SW 1271 (cell line): ENCODE measurements around the gene MFSD11.
"Not testable (repeated sequence)": the region's sequence is repeated elsewhere in the genome, so short reads cannot be mapped to it uniquely, and the experiment has no call there.

Experiments used
- DNase-seq, 2 experiments: peaks; one replicate each; lab custom pipeline; 2025; lab: John Stamatoyannopoulos, UW

Gene MFSD11

DNA sequence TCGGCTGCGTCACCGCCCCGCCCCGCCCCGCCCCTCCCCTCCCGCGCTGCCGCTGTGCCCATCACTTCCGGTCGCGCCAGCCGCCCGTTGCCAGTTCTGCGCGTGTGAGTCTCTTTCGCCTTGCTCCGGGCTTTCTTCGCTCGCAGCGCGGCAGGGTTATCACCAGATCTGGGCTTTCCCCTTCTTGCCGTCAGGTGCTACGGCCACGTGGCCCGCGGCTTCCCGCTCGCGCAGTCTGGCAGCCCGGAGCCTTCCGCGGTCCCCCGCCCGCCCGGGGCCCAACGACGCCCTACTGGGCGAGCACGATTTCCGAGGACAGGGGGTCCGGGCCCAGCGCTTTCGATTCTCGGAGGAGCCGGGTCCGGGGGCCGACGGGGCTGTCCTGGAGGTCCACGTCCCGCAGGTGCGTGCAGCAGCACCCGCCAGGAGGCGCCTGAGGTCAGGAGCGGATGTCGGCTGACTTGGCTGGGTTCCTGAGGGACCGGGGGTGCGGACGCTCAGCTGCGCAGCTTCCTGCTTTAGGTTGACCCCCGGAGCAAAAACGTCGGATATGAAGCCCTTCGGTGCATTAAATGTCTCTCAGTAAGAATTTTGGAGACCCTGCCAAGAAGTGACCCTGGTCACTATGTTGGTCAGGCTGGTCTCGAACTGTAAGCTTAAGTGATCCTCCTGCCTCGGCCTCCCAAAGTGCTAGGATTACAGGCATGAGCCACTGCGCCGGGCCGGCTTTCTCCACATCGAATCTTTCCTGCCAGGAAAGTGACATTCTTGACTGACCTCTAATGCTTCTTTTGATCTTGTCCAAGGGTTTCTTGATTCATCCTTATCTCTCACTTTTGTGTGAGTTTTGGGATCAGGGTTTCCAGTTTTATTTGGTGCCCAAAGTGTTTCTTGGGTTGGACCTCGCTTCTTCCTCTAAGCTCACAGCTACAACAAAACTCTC, 10.9 kb upstream of the MFSD11 start, which contains the start of gene METTL23:
Gene METTL23 (plus strand): TSS at position 64 of the 943 bp plus-strand sequence. CDS start 2,872 bp downstream, outside the sequence.
- peak in 1 of 2 experiments; percentile 44 for DNase-seq

DNA sequence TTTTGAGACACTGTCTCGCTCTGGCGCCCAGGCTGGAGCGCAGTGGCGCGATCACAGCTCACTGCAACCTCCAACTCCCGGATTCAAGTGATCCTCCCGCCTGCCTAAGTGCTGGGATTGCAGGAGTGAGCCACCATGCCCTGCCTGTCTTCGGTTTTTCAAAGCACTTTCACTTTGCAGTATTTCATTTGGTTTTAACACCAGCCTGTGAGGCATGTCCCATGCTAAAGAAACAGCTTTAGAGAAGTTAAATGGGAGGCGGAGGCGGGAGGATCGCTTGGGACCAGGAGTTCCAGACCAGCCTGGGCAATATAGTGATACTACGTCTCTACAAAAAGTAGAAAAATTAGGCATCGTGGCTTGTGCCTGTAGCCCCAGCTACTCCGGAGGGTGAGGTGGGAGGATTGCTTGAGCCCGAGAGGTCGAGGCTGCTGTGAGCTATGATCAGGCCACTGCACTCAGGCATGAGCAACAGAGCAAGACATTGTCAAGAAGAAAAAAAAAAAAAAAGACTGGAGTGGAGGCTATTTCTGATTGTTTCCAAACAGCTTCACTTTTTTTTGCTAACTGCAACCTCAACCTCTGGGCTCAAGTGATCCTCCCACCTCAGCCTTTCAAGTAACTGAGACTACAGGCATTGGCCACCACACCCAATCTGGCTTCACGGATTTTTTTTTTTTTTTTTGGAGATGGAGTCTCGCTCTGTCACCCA, 10.0 kb upstream of the MFSD11 start:
- DNase-seq: no peak

DNA sequence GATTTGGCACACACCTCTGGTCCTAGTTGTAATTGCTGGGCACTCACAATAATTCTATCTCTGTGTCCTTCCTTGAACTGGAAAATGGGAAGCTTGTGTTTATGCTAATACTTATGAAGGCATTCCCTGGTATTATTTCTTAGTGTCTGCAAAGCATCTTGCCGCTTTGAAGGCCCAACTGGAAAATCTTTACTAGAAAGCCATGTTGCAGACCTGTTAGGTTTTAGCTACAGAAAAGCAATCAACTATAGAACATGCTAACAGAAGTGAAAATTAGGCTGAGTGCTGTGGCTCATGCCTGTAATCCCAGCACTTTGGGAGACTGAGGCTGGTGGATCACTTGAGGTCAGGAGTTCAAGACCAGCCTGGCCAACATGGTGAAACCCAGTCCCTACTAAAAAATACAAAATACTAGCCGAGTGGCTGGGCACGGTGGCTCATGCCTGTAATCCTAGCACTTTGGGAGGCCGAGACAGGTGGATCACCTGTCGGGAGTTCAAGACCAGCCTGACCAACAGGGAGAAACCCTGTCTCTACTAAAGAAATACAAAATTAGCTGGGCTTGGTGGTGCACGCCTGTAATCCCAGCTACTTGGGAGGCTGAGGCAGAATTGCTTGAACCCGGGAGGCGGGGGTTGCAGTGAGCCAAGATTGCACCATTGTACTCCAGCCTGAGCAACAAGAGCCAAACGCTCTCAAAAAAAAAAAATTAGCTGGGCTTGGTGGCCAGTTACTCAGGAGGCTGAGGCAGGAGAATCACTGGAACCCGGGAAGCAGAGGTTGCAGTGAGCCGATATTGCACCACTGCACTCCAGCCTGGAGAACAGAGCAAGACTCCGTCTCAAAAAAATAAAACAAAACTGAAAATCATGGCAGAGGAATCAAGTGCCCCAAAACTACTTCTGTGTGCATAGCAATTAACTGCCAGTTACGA, 5.9 kb upstream of the MFSD11 start:
- DNase-seq: not testable (repeated sequence)

DNA sequence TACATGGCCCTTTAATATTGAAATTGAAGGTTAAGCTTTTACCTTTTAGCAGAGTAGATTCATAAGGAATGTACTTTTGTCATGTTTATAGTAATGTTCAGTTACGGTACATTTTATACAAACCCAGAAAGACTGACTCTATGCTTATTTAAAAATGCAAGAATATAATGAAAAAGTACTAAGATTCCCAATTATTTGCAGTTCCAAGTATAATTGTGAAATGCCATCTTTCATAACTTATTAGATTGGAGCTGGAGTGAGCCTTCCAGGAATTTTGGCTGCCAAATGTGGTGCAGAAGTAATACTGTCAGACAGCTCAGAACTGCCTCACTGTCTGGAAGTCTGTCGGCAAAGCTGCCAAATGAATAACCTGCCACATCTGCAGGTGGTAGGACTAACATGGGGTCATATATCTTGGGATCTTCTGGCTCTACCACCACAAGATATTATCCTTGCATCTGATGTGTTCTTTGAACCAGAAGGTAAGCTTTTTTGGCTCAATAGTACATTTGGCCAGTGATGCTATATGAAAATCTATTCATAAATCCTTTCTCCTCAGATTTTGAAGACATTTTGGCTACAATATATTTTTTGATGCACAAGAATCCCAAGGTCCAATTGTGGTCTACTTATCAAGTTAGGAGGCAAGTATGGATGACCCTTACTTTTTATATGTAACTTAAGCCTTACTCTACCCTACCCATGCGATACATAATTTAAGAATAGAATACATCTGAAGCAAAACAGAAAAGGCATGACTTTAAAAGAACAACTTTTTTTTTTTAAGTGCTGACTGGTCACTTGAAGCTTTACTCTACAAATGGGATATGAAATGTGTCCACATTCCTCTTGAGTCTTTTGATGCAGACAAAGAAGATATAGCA, 4.9 kb upstream of the MFSD11 start:
- DNase-seq: no peak

DNA sequence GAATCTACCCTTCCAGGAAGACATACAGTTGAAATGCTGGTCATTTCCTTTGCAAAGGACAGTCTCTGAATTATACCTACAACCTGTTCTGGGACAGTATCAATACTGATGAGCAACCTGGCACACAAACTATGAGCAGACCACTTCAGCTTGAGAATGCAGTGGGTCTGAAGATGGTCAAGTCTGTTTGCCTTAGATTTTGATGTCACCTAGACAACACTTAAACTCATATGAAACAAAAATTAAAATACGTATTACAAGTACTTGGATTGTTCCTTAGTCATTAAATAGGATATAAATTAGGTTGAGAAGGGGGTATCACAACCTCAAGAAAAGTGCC, 4.3 kb upstream of the MFSD11 start:
- DNase-seq: no peak

DNA sequence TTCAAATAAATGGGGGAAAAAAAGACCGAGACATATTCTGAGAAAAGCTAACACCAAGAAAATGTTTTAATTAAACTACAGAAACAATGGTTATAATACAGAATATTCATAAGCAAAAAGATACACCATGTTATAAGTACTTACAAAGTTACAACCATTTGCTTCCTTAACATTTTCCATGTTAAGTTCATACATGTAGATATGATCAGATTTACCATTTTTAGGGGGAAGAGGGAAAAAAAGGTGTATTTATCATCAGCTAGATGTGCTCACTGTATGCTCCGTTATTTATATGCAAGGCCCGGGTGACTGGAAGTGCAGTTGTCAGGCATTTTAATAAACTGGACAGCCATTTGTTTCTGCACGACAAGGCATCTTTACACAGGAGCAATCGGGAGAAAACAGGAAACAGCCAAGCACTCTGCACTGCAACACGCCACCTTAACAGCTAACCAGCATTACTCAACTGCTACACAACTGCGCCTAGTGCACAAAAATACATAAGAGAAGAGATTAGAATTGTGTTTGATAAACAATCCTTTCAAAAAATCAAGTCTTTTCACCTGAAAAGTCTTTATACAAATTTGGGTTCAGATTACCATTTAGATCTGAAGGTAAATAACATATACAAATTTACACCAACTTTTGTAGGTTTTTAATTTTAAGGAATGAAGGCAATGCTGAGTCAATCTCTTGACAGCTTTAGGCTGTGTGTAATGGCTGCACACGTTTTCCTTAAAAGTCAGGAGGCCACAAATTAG, 3.7 kb upstream of the MFSD11 start:
- peak in 1 of 2 experiments; percentile 43 for DNase-seq

DNA sequence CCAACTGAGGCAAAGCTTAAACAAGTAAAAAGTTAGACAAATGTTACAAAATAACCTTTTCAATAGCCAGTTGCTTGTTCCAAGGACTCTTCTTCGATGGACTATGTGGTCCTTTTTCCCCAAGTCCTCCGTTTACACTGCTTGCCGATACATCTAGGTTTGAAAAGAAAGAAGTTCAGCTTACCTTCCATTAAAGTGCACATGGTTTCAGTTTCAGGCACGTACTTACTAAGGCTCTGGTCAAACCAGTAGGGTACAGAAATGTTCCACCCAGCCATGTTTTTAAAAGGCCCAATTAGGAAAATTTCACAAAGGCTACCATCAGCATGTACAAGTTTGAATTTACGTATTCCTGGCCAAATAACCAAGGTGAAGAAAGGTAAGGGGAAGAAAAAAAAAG, 2.9 kb upstream of the MFSD11 start:
- DNase-seq: peak in 1 of 2 experiments; percentile 49

DNA sequence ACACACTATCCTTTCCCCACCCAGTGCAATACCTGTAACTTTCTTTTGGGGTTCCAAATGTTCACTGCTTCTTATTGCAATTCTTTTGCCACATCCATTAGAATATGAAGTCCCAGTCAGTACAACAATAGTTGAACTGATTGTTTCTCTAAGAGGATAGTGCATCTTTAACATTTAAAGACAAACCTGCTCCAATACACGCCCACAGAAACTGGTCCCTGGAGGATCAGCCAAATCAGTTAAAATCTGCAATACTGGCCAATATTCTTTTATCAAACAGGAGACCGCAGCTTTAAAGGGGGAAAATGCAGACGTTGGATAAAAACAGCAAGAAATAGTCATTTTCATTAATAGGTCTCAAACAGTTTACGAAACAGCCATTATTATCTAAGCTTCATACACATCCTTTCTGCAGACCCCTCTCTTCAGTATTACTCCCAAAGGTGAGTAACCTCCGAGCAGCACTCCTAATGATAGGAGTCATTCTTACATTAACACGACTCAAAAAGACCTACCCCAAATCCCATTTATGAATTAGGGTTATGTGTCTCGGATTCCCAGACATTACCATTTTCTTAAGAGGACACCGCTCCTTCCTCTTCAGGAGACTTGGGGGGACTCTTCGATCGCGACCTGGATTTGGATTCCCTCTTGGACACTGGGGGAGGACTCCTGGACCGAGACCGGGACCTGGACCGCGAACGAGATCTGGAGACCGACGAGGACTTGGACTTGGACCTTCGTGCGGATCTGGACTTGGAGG, 2.2 kb upstream of the MFSD11 start:
- DNase-seq: peak in 1 of 2 experiments; percentile 29

DNA sequence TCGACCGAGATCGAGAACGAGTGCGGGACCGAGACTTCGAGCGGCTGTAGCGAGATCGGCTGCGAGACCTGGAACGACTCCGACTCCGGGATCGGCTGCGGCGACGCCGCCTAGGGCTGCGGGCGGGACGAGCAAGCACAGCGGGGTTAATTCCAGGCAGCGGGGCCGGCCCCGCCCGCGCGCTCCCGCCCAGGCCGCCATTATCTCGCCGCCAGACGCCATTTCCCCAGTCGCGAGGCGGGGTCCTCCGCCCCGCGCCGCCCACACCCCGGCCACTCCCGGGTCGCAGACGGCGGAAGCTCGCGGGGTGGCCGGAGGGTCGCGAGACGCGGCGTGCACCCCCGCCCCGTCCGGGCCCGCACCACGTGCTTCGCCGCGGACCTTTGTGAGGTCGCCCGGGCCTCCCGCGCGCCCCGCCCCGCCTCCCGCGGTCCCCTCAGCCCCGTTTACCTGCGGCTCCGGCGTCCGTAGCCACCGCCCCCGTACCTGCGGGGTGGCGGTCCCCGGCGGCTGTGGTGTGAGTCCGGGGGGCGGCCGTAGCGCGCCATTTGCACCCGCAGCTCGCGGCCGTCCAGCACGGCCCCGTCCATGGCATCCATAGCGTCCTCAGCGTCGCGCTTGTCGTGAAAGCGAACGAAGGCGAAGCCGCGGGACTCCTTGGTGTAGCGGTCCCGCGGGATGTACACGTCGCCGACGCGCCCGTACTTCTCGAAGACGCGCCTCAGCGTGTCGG, 1.4 kb upstream of the MFSD11 start:
- DNase-seq: peak in 1 of 2 experiments; percentile 58

DNA sequence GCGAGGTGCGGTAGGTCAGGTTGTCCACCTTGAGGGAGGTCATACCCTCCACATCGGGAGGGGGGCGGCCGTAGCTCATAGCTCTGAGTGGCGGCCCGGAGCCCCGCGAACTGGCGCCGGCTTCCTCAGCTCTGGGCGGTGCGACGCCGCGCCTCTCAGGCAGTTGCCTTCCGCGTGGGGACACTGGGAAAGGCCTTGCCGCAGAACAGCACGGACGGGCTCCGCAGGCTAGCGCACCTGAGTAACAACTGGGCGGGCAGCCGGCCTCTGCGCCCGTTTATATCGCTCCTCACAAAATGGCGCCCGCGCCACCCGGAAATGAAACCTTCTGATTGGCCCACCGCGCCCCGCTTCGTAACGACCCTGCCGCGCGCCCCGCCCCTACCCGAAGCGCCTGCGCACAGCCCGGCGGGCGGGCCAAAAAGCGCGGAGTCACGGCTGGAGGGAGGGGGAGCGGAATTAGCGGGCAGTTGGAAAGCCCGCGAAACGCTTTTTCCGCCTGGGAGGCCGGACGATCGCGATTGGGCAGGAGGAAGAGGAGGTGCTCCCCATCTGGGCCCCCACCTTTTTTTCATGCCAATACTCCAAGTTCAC, 740 bp upstream of the MFSD11 start, which contains the start of gene SRSF2:
Gene SRSF2 (minus strand): TSS at position 250 of the 594 bp plus-strand sequence. CDS start 171 bp downstream, at position 79.
- peak; percentile 89 to 98 for DNase-seq

DNA sequence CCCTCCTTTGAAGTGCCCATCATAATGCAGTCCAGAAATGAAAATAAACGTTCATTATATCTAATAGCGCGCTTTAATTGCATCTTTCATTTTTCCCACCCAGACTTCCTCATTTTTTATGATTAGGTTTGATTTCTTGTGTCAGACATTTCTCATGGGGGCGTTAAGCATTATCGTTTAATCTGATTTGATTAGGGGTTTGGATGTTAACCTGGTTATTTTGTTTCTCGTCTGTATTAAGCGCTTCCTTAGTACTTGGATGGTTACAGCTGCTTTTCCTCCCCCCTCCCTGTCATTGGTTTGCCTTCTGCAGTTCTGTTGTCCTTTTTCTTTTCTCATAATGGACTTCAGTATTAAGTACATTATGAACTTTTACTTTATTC, 540 bp downstream of the MFSD11 start:
- DNase-seq: no peak

DNA sequence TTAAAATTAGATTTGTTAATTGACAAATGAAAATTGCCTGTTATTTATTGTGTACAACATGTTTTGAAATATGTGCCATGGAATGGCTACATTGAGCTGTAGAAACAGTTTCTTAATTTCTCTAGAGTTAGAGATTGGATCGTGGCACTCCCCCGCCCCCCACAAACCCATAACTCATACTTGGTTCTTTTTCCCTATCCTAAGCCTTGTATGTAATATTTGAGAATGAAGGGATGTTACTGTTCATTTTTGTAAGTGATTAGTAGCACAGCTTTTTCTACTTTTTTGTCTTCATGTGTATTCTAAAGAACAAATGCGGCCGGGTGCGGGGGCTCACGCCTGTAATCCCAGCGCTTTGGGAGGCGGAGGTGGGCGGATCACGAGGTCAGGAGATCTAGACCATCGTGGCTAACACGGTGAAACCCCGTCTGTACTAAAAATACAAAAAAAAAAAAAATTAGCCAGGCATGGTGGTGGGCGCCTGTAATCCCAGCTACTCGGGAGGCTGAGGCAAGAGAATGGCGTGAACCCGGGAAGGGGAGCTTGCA, 1.7 kb downstream of the MFSD11 start:
- not testable (repeated sequence) for DNase-seq

DNA sequence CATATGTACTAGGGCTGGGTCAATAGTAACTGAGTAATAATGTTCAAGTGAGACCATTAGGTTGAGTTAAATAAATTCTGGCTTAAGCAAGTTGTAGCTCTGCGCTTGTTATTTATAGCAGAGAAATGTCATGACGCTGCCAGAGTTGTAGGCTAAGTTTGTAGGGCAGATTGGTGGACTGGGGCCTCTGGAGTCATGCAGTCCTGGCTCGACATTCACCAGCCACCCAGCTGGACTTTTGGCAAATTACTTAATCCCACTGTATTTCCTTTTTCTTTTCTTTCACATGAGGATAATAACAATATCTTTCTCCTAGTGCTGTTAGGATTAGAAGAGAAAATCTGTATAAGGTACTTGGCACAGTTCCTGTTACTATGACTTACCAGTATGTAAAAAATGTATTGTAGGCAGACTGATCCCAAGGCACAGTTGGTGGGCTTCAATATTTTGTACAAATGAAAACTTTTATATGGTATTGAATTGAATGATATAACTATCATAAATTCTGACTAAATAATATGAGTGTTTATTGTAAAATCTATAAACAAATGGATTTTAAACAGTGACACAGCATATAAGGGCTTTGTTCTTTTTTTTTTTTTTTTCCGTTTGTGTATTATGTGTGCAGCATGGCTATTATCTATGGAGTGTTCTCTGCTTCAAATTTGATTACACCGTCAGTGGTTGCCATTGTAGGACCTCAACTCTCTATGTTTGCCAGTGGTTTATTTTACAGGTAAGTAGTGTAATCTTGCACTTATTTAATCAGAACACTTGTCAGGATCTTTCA, 2.6 kb downstream of the MFSD11 start:
- no peak for DNase-seq

DNA sequence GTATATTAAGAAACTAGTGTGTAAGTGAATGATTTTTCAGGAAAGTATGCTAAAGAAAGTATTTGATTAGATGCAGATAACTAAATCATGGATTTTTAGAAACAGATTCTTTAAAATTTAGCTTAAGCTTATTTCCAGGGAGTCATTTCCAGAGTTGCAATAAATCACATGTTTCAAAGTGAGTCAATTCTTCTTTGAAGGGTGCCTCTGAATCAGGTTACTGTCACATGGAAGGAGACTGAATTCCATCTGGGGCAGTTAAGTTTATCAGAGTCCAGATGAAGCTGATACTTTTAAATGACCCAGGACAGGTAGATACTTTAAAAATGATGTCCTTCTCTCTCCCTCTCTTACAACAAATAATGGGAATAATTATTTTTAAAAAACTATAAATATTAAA, 5.0 kb downstream of the MFSD11 start:
- DNase-seq: no peak

DNA sequence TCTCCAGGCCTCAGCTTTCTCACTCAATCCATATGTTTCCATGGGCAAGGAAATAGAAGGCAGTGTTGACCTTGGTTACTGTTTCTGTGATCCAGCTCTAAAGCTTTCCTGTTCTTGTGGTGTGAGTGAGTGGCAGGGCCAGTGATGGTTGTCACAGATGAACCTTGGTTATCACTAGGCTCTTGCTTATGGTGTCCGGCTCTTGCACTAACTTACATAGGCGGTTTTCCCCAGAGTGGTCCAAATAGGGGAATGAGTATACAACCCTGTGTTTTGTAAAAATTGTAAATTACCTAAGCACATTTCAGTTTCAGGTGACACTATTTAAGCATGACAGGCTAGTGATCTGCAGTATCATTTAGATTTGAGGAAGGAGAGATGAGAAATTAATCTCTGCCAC, 6.8 kb downstream of the MFSD11 start:
- DNase-seq: no peak

DNA sequence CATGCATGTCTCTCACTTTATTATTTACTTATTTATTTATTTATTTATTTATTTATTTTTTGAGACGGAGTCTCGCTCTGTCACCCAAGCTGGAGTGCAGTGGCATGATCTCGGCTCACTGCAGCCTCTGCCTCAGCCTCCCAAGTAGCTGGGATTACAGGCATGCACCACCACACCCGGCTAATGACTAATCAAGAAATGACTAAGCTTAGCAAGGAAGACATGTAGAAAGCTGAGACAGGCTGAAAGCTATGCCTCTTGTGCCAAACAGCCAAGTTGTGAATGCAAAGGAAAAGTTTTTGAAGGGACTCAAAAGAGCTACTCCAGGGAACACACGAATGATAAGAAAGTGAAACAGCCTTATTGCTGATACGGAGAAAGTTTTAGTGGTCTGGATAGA, 7.9 kb downstream of the MFSD11 start:
- not testable (repeated sequence) for DNase-seq
